Mononuclear cell (primary cell): ENCODE data around the gene RAD51B. TPM values are rescaled to one million over a fixed set of nuclear protein-coding genes. Genes with fewer than 3 reads are reported as not detected.

Experiments
- H3K27me3 ChIP-seq: 2 replicates; pipeline ENCODE4 v1.6.0; 2011; ENCODE audit warnings: low read length, control low read depth; ENCODE audit not compliant: insufficient read depth
- H3K4me1 ChIP-seq: 2 replicates; pipeline ENCODE4 v1.5.1; 2011; ENCODE audit warnings: mild to moderate bottlenecking, low read length, control low read depth; ENCODE audit not compliant: insufficient read depth
- H3K4me3 ChIP-seq: 2 replicates; pipeline ENCODE4 v1.5.1; 2011; ENCODE audit warnings: mild to moderate bottlenecking, low read length, moderate library complexity
- H3K9me3 ChIP-seq: 2 replicates; pipeline ENCODE4 v1.5.1; 2011; ENCODE audit warnings: low read depth, mild to moderate bottlenecking, control low read depth, low read length
- total RNA-seq: library from RNA; depleted of rRNA; stranded (reverse); fragments of >200 nt; gene quantifications from one replicate; pipeline ENCODE4 v1.2.3, GENCODE V29; 2012

Gene RAD51B
- total RNA-seq, 1 donor, result 21.4 TPM

- peaks cover 29% of the 10 kb centered on the region for H3K4me1 ChIP-seq
- H3K9me3 ChIP-seq, result no peaks in the 10 kb centered on the region
- H3K27me3 ChIP-seq, result no peaks in the 10 kb centered on the region
- H3K4me3 ChIP-seq, result no peak overlapping the region
Measured at GRCh38 chr14:68714991-68715924, 895.7 kb downstream of the RAD51B start.

- H3K4me3 ChIP-seq, result no peak overlapping the region
- H3K9me3 ChIP-seq, result no peaks in the 10 kb centered on the region
- H3K4me1 ChIP-seq, result peaks cover 25% of the 10 kb centered on the region
- H3K27me3 ChIP-seq, result no peaks in the 10 kb centered on the region
Measured at GRCh38 chr14:68716698-68717097, 897.1 kb downstream of the RAD51B start.

GRCh38 chr14:68718023-68718990 lies 898.7 kb downstream of the RAD51B start:
- Histone ChIP-seq H3K9me3 (no peaks in the 10 kb centered on the region), H3K4me1 (peaks cover 15% of the 10 kb centered on the region), H3K4me3 (no peak overlapping the region), H3K27me3 (no peaks in the 10 kb centered on the region)

- Histone ChIP-seq H3K9me3 (no peaks in the 10 kb centered on the region), H3K4me1 (peaks cover 9% of the 10 kb centered on the region), H3K27me3 (no peaks in the 10 kb centered on the region), H3K4me3 (no peak overlapping the region)
Measured at GRCh38 chr14:68719634-68720384, 900.2 kb downstream of the RAD51B start.

DNA sequence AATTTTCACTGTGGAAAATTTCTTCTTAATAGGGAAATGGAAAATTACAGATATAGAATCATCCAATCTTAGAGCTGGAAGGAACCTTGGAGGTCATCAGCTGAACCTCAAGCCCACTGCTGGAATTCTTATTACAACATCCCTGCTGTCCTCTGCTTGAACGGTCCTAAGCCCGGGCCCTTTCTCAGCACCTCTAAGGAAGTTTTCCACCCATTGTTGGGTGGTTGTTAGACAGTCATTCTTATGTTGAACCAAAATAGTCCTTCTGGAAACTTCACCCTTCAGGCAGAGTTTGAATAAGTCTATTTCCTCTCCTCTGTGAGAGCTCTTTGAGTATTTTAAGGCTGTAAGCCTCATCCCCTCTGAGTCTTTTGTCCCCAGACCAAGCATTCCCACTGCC lies 902.6 kb downstream of the RAD51B start:
- H3K4me3 ChIP-seq, result no peak overlapping the region
- H3K27me3 ChIP-seq, result no peaks in the 10 kb centered on the region
- H3K9me3 ChIP-seq, result no peaks in the 10 kb centered on the region
- H3K4me1 ChIP-seq, result peaks cover 5% of the 10 kb centered on the region

DNA sequence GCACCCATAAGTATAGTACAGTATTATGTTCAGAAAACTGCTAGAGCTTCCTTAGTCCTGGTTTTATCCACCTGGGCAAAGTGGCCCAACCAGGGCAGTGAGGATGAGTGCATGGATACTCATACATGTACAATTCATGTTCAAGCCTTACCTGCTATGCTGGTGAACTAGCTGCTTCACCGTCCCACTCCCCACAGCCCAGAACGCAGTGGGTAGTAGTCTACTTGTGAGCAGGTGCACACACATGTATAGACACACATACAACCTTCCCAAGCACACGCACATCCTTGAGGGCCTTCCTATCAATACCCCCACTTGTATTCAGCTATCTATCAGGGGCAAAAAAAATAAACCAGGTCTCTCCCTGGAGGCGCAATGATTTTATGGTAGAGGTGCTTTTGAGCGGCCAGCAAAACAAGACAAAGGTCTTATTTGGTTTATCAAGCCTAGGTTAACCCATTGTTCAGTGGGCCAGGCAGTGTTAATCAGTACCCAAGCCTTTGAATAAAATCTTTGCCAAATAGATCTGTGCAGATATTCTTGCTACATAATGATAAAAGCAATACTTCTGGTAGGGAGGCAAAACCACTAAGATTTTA lies 903.5 kb downstream of the RAD51B start:
- Histone ChIP-seq H3K4me3 (no peak overlapping the region), H3K27me3 (no peaks in the 10 kb centered on the region), H3K9me3 (no peaks in the 10 kb centered on the region), H3K4me1 (peaks cover 5% of the 10 kb centered on the region)

DNA sequence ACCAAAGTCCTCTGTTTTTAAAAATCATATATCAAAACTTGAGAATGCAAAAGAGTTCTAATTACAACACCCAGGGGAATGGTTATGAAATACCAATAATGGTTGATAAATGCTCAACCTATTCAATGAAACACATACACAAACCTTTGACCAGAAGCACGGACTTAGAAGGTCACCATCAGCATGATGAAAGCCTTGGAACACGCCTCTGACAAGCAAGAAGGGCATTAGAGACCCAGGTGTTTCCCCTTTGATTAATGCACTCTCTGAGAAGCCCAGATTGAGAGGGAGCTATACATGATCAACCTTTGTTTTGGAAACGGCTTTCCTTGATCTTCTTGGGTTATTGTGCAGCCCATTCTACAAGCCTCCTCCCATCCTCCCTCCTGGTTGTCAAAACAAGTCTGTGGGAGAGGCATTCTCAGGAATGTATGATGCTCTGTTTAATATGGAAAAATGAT lies 904.3 kb downstream of the RAD51B start:
- Histone ChIP-seq H3K27me3 (no peaks in the 10 kb centered on the region), H3K4me1 (peaks cover 6% of the 10 kb centered on the region), H3K4me3 (no peak overlapping the region), H3K9me3 (no peaks in the 10 kb centered on the region)

DNA sequence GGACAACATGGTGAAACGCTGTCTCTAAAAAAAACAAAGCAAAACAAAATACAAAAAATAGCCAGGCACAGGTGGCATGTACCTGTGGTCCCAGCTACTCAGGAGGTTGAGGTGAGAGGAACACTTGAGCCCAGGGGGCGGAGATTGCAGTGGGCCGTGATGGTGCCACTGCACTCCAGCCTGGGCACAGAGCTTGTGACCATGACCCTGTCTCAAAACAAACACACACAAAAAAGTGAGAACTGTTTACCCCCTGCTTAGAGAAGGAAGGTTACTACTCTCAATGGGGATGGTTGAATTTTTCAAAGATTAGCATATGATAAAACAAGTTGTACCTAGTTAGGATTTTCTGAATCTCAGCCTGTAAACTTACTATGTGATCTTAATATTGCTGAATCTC lies 905.3 kb downstream of the RAD51B start:
- Histone ChIP-seq H3K27me3 (no peaks in the 10 kb centered on the region), H3K9me3 (no peaks in the 10 kb centered on the region), H3K4me3 (no peak overlapping the region), H3K4me1 (peaks cover 16% of the 10 kb centered on the region)

GRCh38 chr14:68726093-68726695 lies 906.6 kb downstream of the RAD51B start:
- Histone ChIP-seq H3K4me3 (no peak overlapping the region), H3K9me3 (no peaks in the 10 kb centered on the region), H3K4me1 (peaks cover 28% of the 10 kb centered on the region), H3K27me3 (no peaks in the 10 kb centered on the region)

DNA sequence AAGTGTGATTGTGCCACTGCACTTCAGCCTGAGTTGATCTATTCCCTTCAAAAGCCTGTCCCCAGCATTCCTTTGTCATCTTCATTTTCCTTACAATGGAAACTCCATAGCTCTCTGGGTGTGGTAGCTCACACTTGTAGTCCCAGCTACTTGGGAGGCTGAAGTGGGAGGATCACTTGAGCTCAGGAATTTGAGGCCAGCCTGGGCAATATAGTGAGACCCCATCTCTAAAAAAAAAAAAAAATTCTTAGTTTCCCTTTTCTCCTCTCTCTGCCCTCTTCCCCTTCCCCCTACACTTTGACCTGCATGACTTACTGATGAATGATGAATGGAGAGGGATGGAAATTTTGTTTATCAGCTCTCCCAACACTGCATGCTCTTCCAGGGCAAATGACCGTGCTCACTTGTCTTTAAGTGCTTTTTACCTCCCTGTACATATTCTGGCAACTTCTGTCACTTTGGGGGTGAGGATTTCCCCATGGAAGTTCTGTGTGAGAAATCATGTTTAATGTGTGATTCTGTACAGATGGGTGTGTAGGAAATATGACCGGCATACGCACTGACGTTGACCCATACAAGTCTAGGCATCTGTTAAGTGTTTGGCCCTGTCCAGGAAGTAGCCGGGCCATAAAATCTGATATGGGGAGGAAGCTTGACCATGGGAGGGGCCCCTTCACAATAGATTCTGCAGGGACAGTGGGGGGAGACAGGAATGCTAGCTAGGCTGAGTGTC lies 907.9 kb downstream of the RAD51B start:
- H3K9me3 ChIP-seq, result no peaks in the 10 kb centered on the region
- H3K27me3 ChIP-seq, result no peaks in the 10 kb centered on the region
- H3K4me1 ChIP-seq, result peaks cover 38% of the 10 kb centered on the region
- no peak overlapping the region for H3K4me3 ChIP-seq

GRCh38 chr14:68728342-68729106 lies 908.9 kb downstream of the RAD51B start:
- no peaks in the 10 kb centered on the region for H3K9me3 ChIP-seq
- peaks cover 47% of the 10 kb centered on the region for H3K4me1 ChIP-seq
- H3K27me3 ChIP-seq, result no peaks in the 10 kb centered on the region
- no peak overlapping the region for H3K4me3 ChIP-seq

- Histone ChIP-seq H3K9me3 (no peaks in the 10 kb centered on the region), H3K4me1 (peaks cover 58% of the 10 kb centered on the region), H3K4me3 (no peak overlapping the region), H3K27me3 (no peaks in the 10 kb centered on the region)
Measured at GRCh38 chr14:68729556-68729955, 910.0 kb downstream of the RAD51B start.

DNA sequence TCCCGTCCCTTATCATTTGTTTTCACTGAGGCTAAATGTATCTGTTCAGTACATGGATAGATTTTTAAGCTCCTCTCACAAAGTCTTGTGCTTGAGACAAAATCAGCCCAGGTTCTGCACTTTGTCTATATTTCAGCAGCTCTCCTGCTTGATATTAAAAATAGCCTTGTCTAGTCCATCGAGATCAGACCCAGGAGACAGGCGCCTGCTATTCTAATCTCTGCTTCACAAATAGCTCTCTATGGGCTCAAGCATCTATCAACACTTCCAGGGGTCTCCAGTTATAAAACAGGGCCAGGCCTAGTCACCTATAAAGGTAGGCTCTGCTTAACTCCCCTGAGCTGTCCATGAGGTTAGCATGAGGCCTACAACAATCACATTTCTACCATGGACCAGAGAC lies 910.8 kb downstream of the RAD51B start:
- no peaks in the 10 kb centered on the region for H3K9me3 ChIP-seq
- H3K4me3 ChIP-seq, result no peak overlapping the region
- no peaks in the 10 kb centered on the region for H3K27me3 ChIP-seq
- peaks cover 66% of the 10 kb centered on the region for H3K4me1 ChIP-seq
